ENCODE results near the gene BTF3. TPM values are rescaled to one million over a fixed set of nuclear protein-coding genes. Genes with fewer than 3 reads are reported as not detected.

Gene BTF3
- total RNA-seq, 6 experiments from 2014 or later = 637 to 736 (median 692) TPM

GRCh38 chr5:73525606-73526203 lies 27.5 kb downstream of the BTF3 start:
- Mint-ChIP-seq H3K27me3 (ENCODE audit: insufficient read depth) (peaks cover 7% of the 10 kb centered on the region), H3K4me1 (ENCODE audit: low read depth) (peaks cover 37% of the 10 kb centered on the region), H3K27ac (no peak overlapping the region), H3K4me3 (no peak overlapping the region), H3K9me3 (no peaks in the 10 kb centered on the region), H3K36me3 (ENCODE audit: low read depth) (no peaks in the 10 kb centered on the region)
- DNase-seq = no peak
- TF ChIP-seq, protein P1, sequence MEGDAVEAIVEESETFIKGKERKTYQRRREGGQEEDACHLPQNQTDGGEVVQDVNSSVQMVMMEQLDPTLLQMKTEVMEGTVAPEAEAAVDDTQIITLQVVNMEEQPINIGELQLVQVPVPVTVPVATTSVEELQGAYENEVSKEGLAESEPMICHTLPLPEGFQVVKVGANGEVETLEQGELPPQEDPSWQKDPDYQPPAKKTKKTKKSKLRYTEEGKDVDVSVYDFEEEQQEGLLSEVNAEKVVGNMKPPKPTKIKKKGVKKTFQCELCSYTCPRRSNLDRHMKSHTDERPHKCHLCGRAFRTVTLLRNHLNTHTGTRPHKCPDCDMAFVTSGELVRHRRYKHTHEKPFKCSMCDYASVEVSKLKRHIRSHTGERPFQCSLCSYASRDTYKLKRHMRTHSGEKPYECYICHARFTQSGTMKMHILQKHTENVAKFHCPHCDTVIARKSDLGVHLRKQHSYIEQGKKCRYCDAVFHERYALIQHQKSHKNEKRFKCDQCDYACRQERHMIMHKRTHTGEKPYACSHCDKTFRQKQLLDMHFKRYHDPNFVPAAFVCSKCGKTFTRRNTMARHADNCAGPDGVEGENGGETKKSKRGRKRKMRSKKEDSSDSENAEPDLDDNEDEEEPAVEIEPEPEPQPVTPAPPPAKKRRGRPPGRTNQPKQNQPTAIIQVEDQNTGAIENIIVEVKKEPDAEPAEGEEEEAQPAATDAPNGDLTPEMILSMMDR (IDR thresholded peaks at IDR 0.05) = no peak

DNA sequence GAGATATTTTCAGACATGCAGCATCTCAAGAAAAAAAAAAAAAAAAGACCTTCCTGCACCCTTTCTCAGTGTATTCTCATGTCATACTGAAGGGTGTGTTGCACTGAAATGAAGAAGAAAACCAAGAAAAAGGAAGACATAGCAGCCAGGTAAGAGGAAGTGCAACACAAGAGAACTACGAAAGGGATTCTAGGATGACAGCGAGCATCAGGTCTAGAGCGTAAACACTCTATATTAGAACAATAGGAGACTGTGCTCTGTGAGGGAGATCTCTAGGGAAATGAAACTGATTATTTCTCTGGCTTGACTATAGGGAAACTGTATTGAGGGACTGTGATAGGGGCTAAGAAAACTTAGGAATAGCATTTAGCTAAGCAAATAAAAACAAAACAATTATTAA lies 30.0 kb downstream of the BTF3 start:
- TF ChIP-seq, protein P1 (IDR thresholded peaks at IDR 0.05) = no peak
- no peak for DNase-seq
- H3K27me3 Mint-ChIP-seq (ENCODE audit: insufficient read depth) = peaks cover 13% of the 10 kb centered on the region
- H3K27ac Mint-ChIP-seq = no peak overlapping the region
- H3K36me3 Mint-ChIP-seq (ENCODE audit: low read depth) = peaks cover 5% of the 10 kb centered on the region; the same call in 1 of the 2 replicates
- no peak overlapping the region for H3K4me3 Mint-ChIP-seq
- peaks cover 40% of the 10 kb centered on the region for H3K4me1 Mint-ChIP-seq (ENCODE audit: low read depth)
- H3K9me3 Mint-ChIP-seq = no peaks in the 10 kb centered on the region

- DNase-seq = no peak
- Mint-ChIP-seq H3K9me3 (no peaks in the 10 kb centered on the region), H3K4me1 (ENCODE audit: low read depth) (peaks cover 36% of the 10 kb centered on the region), H3K27me3 (ENCODE audit: insufficient read depth) (peaks cover 13% of the 10 kb centered on the region), H3K36me3 (ENCODE audit: low read depth) (peaks cover 5% of the 10 kb centered on the region; the same call in 1 of the 2 replicates), H3K27ac (no peak overlapping the region), H3K4me3 (no peak overlapping the region)
- TF ChIP-seq, protein P1 (IDR thresholded peaks at IDR 0.05) = no peak
Observed at GRCh38 chr5:73529081-73529480, 30.8 kb downstream of the BTF3 start.

DNA sequence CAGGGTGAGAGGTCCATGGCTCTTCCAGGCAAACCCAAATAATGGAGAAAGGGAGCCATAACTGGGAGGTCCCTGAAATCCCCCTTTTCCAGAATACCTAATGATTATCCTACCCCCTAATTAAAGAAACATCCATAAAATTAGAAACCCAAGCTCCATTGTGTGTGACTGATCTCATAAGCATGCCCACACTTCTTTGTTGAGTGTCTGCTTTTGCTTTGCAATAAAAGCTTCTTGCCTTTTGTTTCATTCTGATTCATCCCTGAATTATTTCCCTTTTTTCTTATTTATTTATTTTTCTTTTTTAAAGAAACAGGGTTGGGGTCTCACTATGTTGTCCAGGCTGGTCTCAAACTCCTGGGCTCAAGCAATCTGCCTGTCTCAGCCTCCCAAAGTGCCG lies 33.1 kb downstream of the BTF3 start:
- no peak overlapping the region for H3K4me3 Mint-ChIP-seq
- peaks cover 5% of the 10 kb centered on the region; the same call in 1 of the 2 replicates for H3K9me3 Mint-ChIP-seq
- TF ChIP-seq, protein P1 (IDR thresholded peaks at IDR 0.05) = no peak
- no peak overlapping the region for H3K27ac Mint-ChIP-seq
- no peak for DNase-seq
- peaks cover 11% of the 10 kb centered on the region; the same call in 1 of the 2 replicates for H3K36me3 Mint-ChIP-seq (ENCODE audit: low read depth)
- H3K27me3 Mint-ChIP-seq (ENCODE audit: insufficient read depth) = peaks cover 19% of the 10 kb centered on the region
- H3K4me1 Mint-ChIP-seq (ENCODE audit: low read depth) = peaks cover 27% of the 10 kb centered on the region

DNA sequence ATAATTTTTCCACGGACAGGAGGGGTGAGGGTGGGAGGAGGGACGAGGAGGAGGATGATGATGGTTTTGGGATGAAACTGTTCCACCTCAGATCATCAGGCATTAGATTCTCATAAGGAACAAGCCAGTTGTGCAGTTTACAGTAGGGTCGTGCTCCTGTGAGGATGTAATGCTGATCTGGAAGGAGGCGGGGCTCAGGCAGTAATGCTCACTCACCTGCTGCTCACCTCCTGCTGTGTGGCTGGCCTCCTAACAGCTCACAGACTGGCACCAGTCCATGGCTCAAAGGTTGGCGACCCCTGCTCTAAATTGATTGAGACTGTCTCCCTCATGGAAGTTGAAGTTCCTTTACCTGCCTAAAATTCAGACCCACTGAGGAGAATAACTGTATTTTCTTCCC lies 34.0 kb downstream of the BTF3 start:
- H3K27me3 Mint-ChIP-seq (ENCODE audit: insufficient read depth) = peaks cover 19% of the 10 kb centered on the region
- DNase-seq = no peak
- H3K9me3 Mint-ChIP-seq = peaks cover 5% of the 10 kb centered on the region; the same call in 1 of the 2 replicates
- H3K36me3 Mint-ChIP-seq (ENCODE audit: low read depth) = peaks cover 11% of the 10 kb centered on the region; the same call in 1 of the 2 replicates
- H3K27ac Mint-ChIP-seq = no peak overlapping the region
- H3K4me3 Mint-ChIP-seq = no peak overlapping the region
- TF ChIP-seq, protein P1 (IDR thresholded peaks at IDR 0.05) = no peak
- H3K4me1 Mint-ChIP-seq (ENCODE audit: low read depth) = peaks cover 27% of the 10 kb centered on the region
